ENCODE results near the gene GIT1. TPM values are rescaled to one million over a fixed set of nuclear protein-coding genes. Genes with fewer than 3 reads are reported as not detected.

Gene GIT1
- total and polyA plus RNA-seq, 3 donors from 2014 or later: 156 to 220 (median 169) TPM

GRCh38 chr17:29573558-29573869 lies 15.9 kb downstream of the GIT1 start:
- WGBS, 2 donors: 75% methylated on average over 6 of the region's 6 CpGs
- H3K27me3 ChIP-seq: no peaks in the 10 kb centered on the region
- H3K4me3 ChIP-seq: no peak overlapping the region
- intact Hi-C loops (cut with DNase I; ENCODE audit: low total_unique reads): no loop called here
- H3K9me3 ChIP-seq: no peaks in the 10 kb centered on the region
- H3K27ac ChIP-seq: no peak overlapping the region
- TF ChIP-seq, protein P1, sequence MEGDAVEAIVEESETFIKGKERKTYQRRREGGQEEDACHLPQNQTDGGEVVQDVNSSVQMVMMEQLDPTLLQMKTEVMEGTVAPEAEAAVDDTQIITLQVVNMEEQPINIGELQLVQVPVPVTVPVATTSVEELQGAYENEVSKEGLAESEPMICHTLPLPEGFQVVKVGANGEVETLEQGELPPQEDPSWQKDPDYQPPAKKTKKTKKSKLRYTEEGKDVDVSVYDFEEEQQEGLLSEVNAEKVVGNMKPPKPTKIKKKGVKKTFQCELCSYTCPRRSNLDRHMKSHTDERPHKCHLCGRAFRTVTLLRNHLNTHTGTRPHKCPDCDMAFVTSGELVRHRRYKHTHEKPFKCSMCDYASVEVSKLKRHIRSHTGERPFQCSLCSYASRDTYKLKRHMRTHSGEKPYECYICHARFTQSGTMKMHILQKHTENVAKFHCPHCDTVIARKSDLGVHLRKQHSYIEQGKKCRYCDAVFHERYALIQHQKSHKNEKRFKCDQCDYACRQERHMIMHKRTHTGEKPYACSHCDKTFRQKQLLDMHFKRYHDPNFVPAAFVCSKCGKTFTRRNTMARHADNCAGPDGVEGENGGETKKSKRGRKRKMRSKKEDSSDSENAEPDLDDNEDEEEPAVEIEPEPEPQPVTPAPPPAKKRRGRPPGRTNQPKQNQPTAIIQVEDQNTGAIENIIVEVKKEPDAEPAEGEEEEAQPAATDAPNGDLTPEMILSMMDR (IDR thresholded peaks at IDR 0.05): no peak
- TF ChIP-seq POLR2A (IDR thresholded peaks at IDR 0.05): no peak
- no peak for DNase-seq
- H3K36me3 ChIP-seq (ENCODE audit: low read depth, missing control alignments): no peaks in the 10 kb centered on the region
- H3K4me1 ChIP-seq: peaks cover 15% of the 10 kb centered on the region

- Histone ChIP-seq H3K4me3 (peak overlapping the region; percentile 10 to 48), H3K27ac (peak overlapping the region in 1 of 2 donors; percentile 39), H3K36me3 (ENCODE audit: low read depth, missing control alignments) (no peaks in the 10 kb centered on the region), H3K9me3 (no peaks in the 10 kb centered on the region), H3K27me3 (no peaks in the 10 kb centered on the region), H3K4me1 (peaks cover 15% of the 10 kb centered on the region)
- DNase-seq: peak; percentile 72
- TF ChIP-seq, protein P1 (IDR thresholded peaks at IDR 0.05): peak; percentile 78 to 81 (median 81)
- no peak for TF ChIP-seq POLR2A (IDR thresholded peaks at IDR 0.05)
- intact Hi-C loops (cut with DNase I; ENCODE audit: low total_unique reads): no loop called here
- WGBS, 2 donors: 11 to 33% methylated on average over 20 to 62 of the region's 62 CpGs
These were observed 16.5 kb downstream of the GIT1 start for GRCh38 chr17:29572691-29573557.

GRCh38 chr17:29571883-29572681 lies 17.4 kb downstream of the GIT1 start:
- no peaks in the 10 kb centered on the region for H3K36me3 ChIP-seq (ENCODE audit: low read depth, missing control alignments)
- TF ChIP-seq, protein P1 (IDR thresholded peaks at IDR 0.05): no peak
- no peak for TF ChIP-seq POLR2A (IDR thresholded peaks at IDR 0.05)
- H3K4me3 ChIP-seq: peak overlapping the region; percentile 10 to 48
- no peaks in the 10 kb centered on the region for H3K27me3 ChIP-seq
- DNase-seq: peak; percentile 49
- 41 to 51% methylated on average over 9 to 19 of the region's 30 CpGs for WGBS, 2 donors
- H3K9me3 ChIP-seq: no peaks in the 10 kb centered on the region
- peaks cover 15% of the 10 kb centered on the region for H3K4me1 ChIP-seq
- peak overlapping the region in 1 of 2 donors; percentile 39 for H3K27ac ChIP-seq
- intact Hi-C loops (cut with DNase I; ENCODE audit: low total_unique reads): no loop called here

- Histone ChIP-seq H3K27me3 (no peaks in the 10 kb centered on the region), H3K36me3 (ENCODE audit: low read depth, missing control alignments) (no peaks in the 10 kb centered on the region), H3K27ac (no peak overlapping the region), H3K9me3 (no peaks in the 10 kb centered on the region), H3K4me3 (no peak overlapping the region), H3K4me1 (peaks cover 15% of the 10 kb centered on the region)
- intact Hi-C loops (cut with DNase I; ENCODE audit: low total_unique reads): no loop called here
- no peak for DNase-seq
- 88 to 89% methylated on average over 6 of the region's 6 CpGs for WGBS, 2 donors
- TF ChIP-seq POLR2A (IDR thresholded peaks at IDR 0.05): no peak
- TF ChIP-seq, protein P1 (IDR thresholded peaks at IDR 0.05): no peak
These were observed 18.0 kb downstream of the GIT1 start for GRCh38 chr17:29571486-29571882.

All from testis (tissue), 3 donors.